PC-3 (cell line): ENCODE measurements around the gene LTB4R2. TPM values are rescaled to one million over a fixed set of nuclear protein-coding genes. Genes with fewer than 3 reads are reported as not detected.

Experiments used
- ATAC-seq: fragments of 200-7000 bp; cut with Tn5 transposase; 2 replicates; pipeline ENCODE4 v1.9.1; 2020; ENCODE audit warnings: mild to moderate bottlenecking, moderate library complexity
- BruUV-seq: library from RNA; stranded (reverse); fragments of 400-500 nt; replicated peaks from 2 replicates; lab custom pipeline; 2021; lab: Mats Ljungman, UMichigan
- CTCF ChIA-PET: fragments of 300-600 bp; sonication (Branson Sonifier 250); formaldehyde crosslinking; loops from one replicate; lab custom pipeline; 2022; ENCODE audit warnings: antibody characterized with exemption; lab: Charles Lee
- POLR2A ChIA-PET: fragments of 300-600 bp; sonication (Branson Sonifier 250); formaldehyde crosslinking; loops from one replicate; lab custom pipeline; 2022; ENCODE audit warnings: antibody characterized with exemption; ENCODE audit not compliant: unreplicated experiment; lab: Charles Lee
- DNase-seq: peaks from one replicate; pipeline ENCODE4 v3.0.0-alpha.2; 2015
- H2AFZ ChIP-seq: fragments of 300-600 bp; sonication (generic); 2 replicates; pipeline ENCODE4 v1.6.0; 2016; ENCODE audit warnings: antibody characterized with exemption, low read length
- H3F3A ChIP-seq: fragments of 300-600 bp; sonication (generic); one replicate; pipeline ENCODE4 v1.6.0; 2017; ENCODE audit warnings: antibody characterized with exemption, low read length, control low read depth, mild to moderate bottlenecking; ENCODE audit not compliant: unreplicated experiment
- H3K27ac ChIP-seq: fragments of 300-600 bp; sonication (generic); 2 replicates; pipeline ENCODE4 v1.5.1; 2016; ENCODE audit warnings: mild to moderate bottlenecking, low read length
- H3K27me3 ChIP-seq: fragments of 300-600 bp; sonication (generic); 2 replicates; pipeline ENCODE4 v1.6.1; 2016; ENCODE audit warnings: low read length, mixed read lengths
- H3K36me3 ChIP-seq: fragments of 300-600 bp; sonication (generic); 2 replicates; pipeline ENCODE4 v1.6.1; 2016; ENCODE audit warnings: low read depth, mixed run types, low read length, mixed read lengths
- H3K4me1 ChIP-seq: fragments of 300-600 bp; sonication (generic); 2 replicates; pipeline ENCODE4 v1.5.1; 2016; ENCODE audit warnings: low read length; ENCODE audit not compliant: insufficient read depth
- H3K4me2 ChIP-seq: fragments of 300-600 bp; sonication (generic); 2 replicates; pipeline ENCODE4 v1.6.0; 2016; ENCODE audit warnings: low read length
- H3K4me3 ChIP-seq: fragments of 300-600 bp; sonication (generic); 2 replicates; pipeline ENCODE4 v1.5.1; 2016; ENCODE audit warnings: mild to moderate bottlenecking, low read length, mixed read lengths
- H3K79me2 ChIP-seq: fragments of 300-600 bp; sonication (generic); 2 replicates; pipeline ENCODE4 v1.6.1; 2017; ENCODE audit warnings: low read length, mixed read lengths
- H3K9ac ChIP-seq: fragments of 300-600 bp; sonication (generic); 2 replicates; pipeline ENCODE4 v1.6.0; 2016; ENCODE audit warnings: mild to moderate bottlenecking, low read length
- H3K9me2 ChIP-seq: fragments of 300-600 bp; sonication (generic); replicated peaks from 2 replicates; pipeline ENCODE4 v1.6.1; 2016; ENCODE audit warnings: mixed run types, low read length, mixed read lengths
- H3K9me3 ChIP-seq: fragments of 300-600 bp; sonication (generic); 2 replicates; pipeline ENCODE4 v1.6.1; 2016; ENCODE audit warnings: low read length, mixed read lengths
- H4K20me1 ChIP-seq: fragments of 300-600 bp; sonication (generic); 2 replicates; pipeline ENCODE4 v1.6.1; 2016; ENCODE audit warnings: low read length, mixed read lengths
- CTCF ChIP-seq: fragments of 300-600 bp; sonication (generic); conservative IDR thresholded peaks from 2 replicates; pipeline ENCODE4 v1.5.1; 2017; ENCODE audit warnings: antibody characterized with exemption, low read depth, mild to moderate bottlenecking, low read length
- EZH2 ChIP-seq: fragments of 300-600 bp; sonication (generic); IDR thresholded peaks from one replicate; pipeline ENCODE4 v1.6.1; 2017; ENCODE audit warnings: antibody characterized with exemption, mild to moderate bottlenecking, low read length; ENCODE audit not compliant: unreplicated experiment
- EZH2phosphoT487 ChIP-seq: fragments of 300-600 bp; sonication (generic); IDR thresholded peaks from 2 replicates; pipeline ENCODE4 v1.6.1; 2018; ENCODE audit warnings: mild to moderate bottlenecking, antibody characterized with exemption, low read length, borderline replicate concordance
- intact Hi-C: fragments of 100-400 bp; cut with micrococcal nuclease; formaldehyde crosslinking; loops from 2 replicates; pipeline ENCODE4 v1.9.0; 2023
- total RNA-seq: library from RNA; depleted of rRNA; stranded (reverse); fragments of >200 nt; gene quantifications from 2 replicates; pipeline ENCODE4 v1.2.3, GENCODE V29; 2014

The LTB4R2 gene
- total RNA-seq, 1 experiment from 2014 or later, result 9.3 TPM

- Histone ChIP-seq H3K27me3 (peaks cover 4% of the 10 kb centered on the region; the same call in 1 of the 2 replicates), H2AFZ (no peak overlapping the region), H3K36me3 (no peaks in the 10 kb centered on the region), H3K4me3 (no peak overlapping the region), H3F3A (no peaks in the 10 kb centered on the region), H3K79me2 (no peaks in the 10 kb centered on the region), H3K4me1 (no peaks in the 10 kb centered on the region), H3K27ac (no peak overlapping the region), H4K20me1 (no peaks in the 10 kb centered on the region), H3K4me2 (no peak overlapping the region), H3K9ac (no peak overlapping the region), H3K9me2 (no peaks in the 10 kb centered on the region), H3K9me3 (no peaks in the 10 kb centered on the region)
- no peak for ATAC-seq
- no peak for TF ChIP-seq EZH2
- TF ChIP-seq EZH2phosphoT487, result no peak
- TF ChIP-seq CTCF, result no peak
- CTCF ChIA-PET, result interaction anchor here (0.5 kb wide), 1 partner anchor 249 kb away, joined by 3 read pairs; no protein-coding TSS in a partner anchor
- POLR2A ChIA-PET, result no interaction called here
- intact Hi-C loops, result no loop called here
- no TSS peak for BruUV-seq
- DNase-seq, result no peak
Observed at GRCh38 chr14:24342889-24343288, 32.9 kb downstream of the LTB4R2 start.

DNA sequence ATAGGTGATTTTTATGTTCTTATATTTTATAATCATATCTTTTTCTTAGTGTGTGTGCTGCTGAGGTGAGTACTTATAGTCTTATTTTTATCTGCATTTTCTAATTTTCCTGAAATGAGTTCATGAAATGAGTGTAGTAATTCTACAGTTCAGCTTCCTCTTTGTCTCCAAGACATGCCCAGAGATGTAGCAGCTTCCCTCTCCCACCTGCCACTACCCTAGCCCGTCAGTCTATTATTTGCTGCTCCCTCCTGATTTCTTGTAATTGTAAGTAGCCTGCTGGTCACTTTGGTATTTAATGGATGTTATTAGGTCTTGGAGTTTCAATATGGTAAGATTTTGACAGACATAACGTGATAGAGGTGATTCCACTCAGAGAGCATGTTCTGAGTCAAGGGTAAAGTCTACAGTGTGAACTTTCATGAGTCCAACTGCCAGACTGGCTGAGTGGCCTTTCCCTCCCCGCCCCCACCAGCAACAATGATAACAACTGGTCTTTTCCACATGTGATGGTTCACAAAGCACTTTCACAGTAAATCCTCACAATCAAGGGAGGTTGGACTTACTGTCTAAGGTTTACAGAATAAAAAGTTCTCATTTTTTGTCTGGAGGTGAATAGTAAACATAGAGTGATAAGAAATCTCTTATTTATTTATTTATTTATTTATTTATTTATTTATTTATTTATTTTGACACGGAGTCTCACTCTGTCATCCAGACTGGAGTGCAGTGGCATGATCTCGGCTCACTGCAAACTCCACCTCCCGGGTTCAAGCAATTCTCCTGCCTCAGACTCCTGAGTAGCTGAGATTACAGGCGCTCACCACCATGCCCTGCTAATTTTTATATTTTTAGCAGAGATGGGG is 34.1 kb downstream of the LTB4R2 start:
- peaks cover 9% of the 10 kb centered on the region; the same call in 1 of the 2 replicates for H3K27me3 ChIP-seq
- ChIA-PET CTCF (interaction anchor here (0.6 kb wide), 1 partner anchor 36 kb away, joined by 3 read pairs; no protein-coding TSS in a partner anchor), POLR2A (no interaction called here)
- H3K9ac ChIP-seq, result no peak overlapping the region
- H3K36me3 ChIP-seq, result no peaks in the 10 kb centered on the region
- H3K4me1 ChIP-seq, result no peaks in the 10 kb centered on the region
- H3K9me3 ChIP-seq, result no peaks in the 10 kb centered on the region
- TF ChIP-seq EZH2phosphoT487 (no peak), EZH2 (no peak), CTCF (no peak)
- H3K4me2 ChIP-seq, result no peak overlapping the region
- no peak for ATAC-seq
- H2AFZ ChIP-seq, result no peak overlapping the region
- DNase-seq, result no peak
- intact Hi-C loops, result no loop called here
- H3F3A ChIP-seq, result no peaks in the 10 kb centered on the region
- no TSS peak for BruUV-seq
- no peaks in the 10 kb centered on the region for H4K20me1 ChIP-seq
- no peak overlapping the region for H3K27ac ChIP-seq
- no peak overlapping the region for H3K4me3 ChIP-seq
- no peaks in the 10 kb centered on the region for H3K9me2 ChIP-seq
- no peaks in the 10 kb centered on the region for H3K79me2 ChIP-seq

GRCh38 chr14:24347134-24347533 is 37.2 kb downstream of the LTB4R2 start:
- Histone ChIP-seq H4K20me1 (no peaks in the 10 kb centered on the region), H3K36me3 (no peaks in the 10 kb centered on the region), H3K27me3 (peaks cover 20% of the 10 kb centered on the region; the same call in 1 of the 2 replicates), H3K4me3 (no peak overlapping the region), H3K9ac (no peak overlapping the region), H3F3A (no peaks in the 10 kb centered on the region), H3K27ac (no peak overlapping the region), H3K4me2 (no peak overlapping the region), H2AFZ (no peak overlapping the region), H3K9me2 (no peaks in the 10 kb centered on the region), H3K4me1 (no peaks in the 10 kb centered on the region), H3K9me3 (no peaks in the 10 kb centered on the region), H3K79me2 (no peaks in the 10 kb centered on the region)
- no peak for DNase-seq
- intact Hi-C loops, result no loop called here
- ChIA-PET POLR2A (interaction anchor here (0.6 kb wide), 1 partner anchor 85 kb away, joined by 4 read pairs; no protein-coding TSS in a partner anchor), CTCF (interaction anchor here (0.6 kb wide), 1 partner anchor 19 kb away, joined by 4 read pairs; no protein-coding TSS in a partner anchor)
- TF ChIP-seq CTCF, result no peak
- no peak for TF ChIP-seq EZH2phosphoT487
- no peak for TF ChIP-seq EZH2
- BruUV-seq, result no TSS peak
- no peak for ATAC-seq
